Endothelial cell of umbilical vein (primary cell): Measurements from ENCODE around the gene SVIL. TPM values are rescaled to one million over a fixed set of nuclear protein-coding genes. Genes with fewer than 3 reads are reported as not detected.

Source experiments
- BruUV-seq: library from RNA; stranded (reverse); fragments of 400-500 nt; replicated peaks from 2 replicates; lab custom pipeline; 2021; lab: Mats Ljungman, UMichigan
- CTCF ChIA-PET: fragments of 300-600, 350-600 bp; sonication (Branson Sonifier 250); formaldehyde crosslinking; loops from one replicate; lab custom pipeline; 2021; ENCODE audit warnings: antibody characterized with exemption, inconsistent platforms; lab: Charles Lee
- POLR2A ChIA-PET: fragments of 300-600, 350-600 bp; sonication (Branson Sonifier 250); formaldehyde crosslinking; loops from one replicate; lab custom pipeline; 2021; ENCODE audit warnings: antibody characterized with exemption, inconsistent platforms; lab: Charles Lee
- DNase-seq: peaks from one replicate; pipeline ENCODE4 v3.0.0-alpha.2; 2011; ENCODE audit warnings: low read depth, low spot score
- FAIRE-seq: peaks from 2 replicates; lab custom pipeline; 2011; peaks lifted over from hg19 to GRCh38; lab: Jason Lieb, UNC
- H2AFZ ChIP-seq: 2 replicates; pipeline ENCODE4 v1.6.0; 2012; ENCODE audit warnings: low read depth, low read length, control low read depth, inconsistent platforms
- H3K27ac ChIP-seq: 2 replicates; pipeline ENCODE4 v1.5.1; 2011; ENCODE audit warnings: low read depth, mild to moderate bottlenecking, control low read depth, low read length, moderate library complexity; ENCODE audit not compliant: insufficient read depth
- H3K27me3 ChIP-seq, 2 experiments: 2 replicates each; pipeline versions ENCODE4 v1.6.0 to v1.6.1; 2011; ENCODE audit warnings: low read length in 2 of 2, mixed read lengths in 1 of 2; ENCODE audit not compliant: control insufficient read depth in 2 of 2, insufficient read depth in 2 of 2
- H3K36me3 ChIP-seq, 2 experiments: 2 replicates in 1 of 2; 3 replicates in 1 of 2; pipeline ENCODE4 v1.5.1; 2011; ENCODE audit warnings: low read length in 2 of 2, mild to moderate bottlenecking in 1 of 2, moderate library complexity in 1 of 2; ENCODE audit not compliant: control insufficient read depth in 2 of 2, insufficient read depth in 2 of 2; ENCODE audit errors: extremely low read depth in 1 of 2
- H3K4me1 ChIP-seq: 3 replicates; pipeline ENCODE4 v1.5.1; 2011; ENCODE audit warnings: mild to moderate bottlenecking, low read length; ENCODE audit not compliant: control insufficient read depth, insufficient read depth; ENCODE audit errors: extremely low read depth
- H3K4me2 ChIP-seq: 2 replicates; pipeline ENCODE4 v1.6.1; 2011; ENCODE audit warnings: low read length, control low read depth, mixed read lengths; ENCODE audit not compliant: insufficient read depth
- H3K4me3 ChIP-seq, 3 experiments: fragments of 200-600 bp in 1 of 3; sonication (generic), shearing (Covaris generic) in 1 of 3; replicated peaks in 1 of 3; 2 replicates each; pipeline ENCODE4 v1.5.1; 2011 to 2016; ENCODE audit warnings: control low read depth in 3 of 3, low read length in 3 of 3, mild to moderate bottlenecking in 2 of 3, inconsistent platforms in 1 of 3, low read depth in 1 of 3, moderate library complexity in 1 of 3; ENCODE audit not compliant: insufficient read depth in 1 of 3
- H3K79me2 ChIP-seq: 2 replicates; pipeline ENCODE4 v1.6.0; 2012; ENCODE audit warnings: low read length, inconsistent platforms; ENCODE audit not compliant: control insufficient read depth, insufficient read depth
- H3K9ac ChIP-seq: replicated peaks from 2 replicates; pipeline ENCODE3; 2011; ENCODE audit warnings: low read length, control low read depth; ENCODE audit not compliant: insufficient read depth; ENCODE audit errors: extremely low read depth
- H3K9me1 ChIP-seq: replicated peaks from 3 replicates; pipeline ENCODE4 v1.6.0; 2011; ENCODE audit warnings: mild to moderate bottlenecking, low read length; ENCODE audit not compliant: control insufficient read depth, insufficient read depth; ENCODE audit errors: extremely low read depth
- H3K9me3 ChIP-seq: replicated peaks from 2 replicates; pipeline ENCODE4 v1.5.1; 2012; ENCODE audit warnings: low read length, inconsistent platforms; ENCODE audit not compliant: control insufficient read depth, insufficient read depth
- H4K20me1 ChIP-seq: replicated peaks from 2 replicates; pipeline ENCODE3; 2011; ENCODE audit warnings: mild to moderate bottlenecking, low read length; ENCODE audit not compliant: control insufficient read depth, insufficient read depth; ENCODE audit errors: extremely low read depth
- CTCF ChIP-seq, 2 donors: IDR thresholded peaks; 1 replicate in 1 of 2; 2 replicates in 1 of 2; pipeline ENCODE4 v1.5.1; 2011; ENCODE audit warnings: low read length in 2 of 2, mild to moderate bottlenecking in 2 of 2, moderate library complexity in 2 of 2, control low read depth in 1 of 2, inconsistent platforms in 1 of 2, low read depth in 1 of 2; ENCODE audit not compliant: insufficient read depth in 1 of 2; ENCODE audit errors: extremely low read depth in 1 of 2
- EZH2 ChIP-seq: IDR thresholded peaks from 2 replicates; pipeline ENCODE4 v1.6.1; 2012; ENCODE audit warnings: borderline replicate concordance, low read depth, mild to moderate bottlenecking, moderate library complexity, low read length, inconsistent platforms; ENCODE audit not compliant: severe bottlenecking
- FOS ChIP-seq: IDR thresholded peaks from 2 replicates; pipeline ENCODE4 v1.6.1; 2011; ENCODE audit warnings: mild to moderate bottlenecking, low read length, moderate library complexity, borderline replicate concordance; ENCODE audit not compliant: insufficient read depth
- GATA2 ChIP-seq: IDR thresholded peaks from 2 replicates; pipeline ENCODE4 v1.7.0; 2011; ENCODE audit warnings: low read depth, mild to moderate bottlenecking, moderate library complexity, mixed read lengths, low read length; ENCODE audit not compliant: insufficient read length, insufficient read depth
- JUN ChIP-seq: IDR thresholded peaks from 2 replicates; pipeline ENCODE4 v1.6.1; 2011; ENCODE audit warnings: borderline replicate concordance, low read depth; ENCODE audit not compliant: insufficient read length, insufficient read depth
- MAX ChIP-seq: IDR thresholded peaks from 2 replicates; pipeline ENCODE4 v1.6.1; 2011; ENCODE audit not compliant: insufficient read depth, insufficient read length
- MYC ChIP-seq: IDR thresholded peaks from one replicate; pipeline ENCODE4 v1.6.1; 2011; ENCODE audit warnings: mild to moderate bottlenecking, low read depth, low read length
- POLR2A ChIP-seq: IDR thresholded peaks from 2 replicates; pipeline ENCODE4 v1.6.1; 2012; ENCODE audit warnings: low read depth, mild to moderate bottlenecking, control low read depth, low read length
- POLR2AphosphoS5 ChIP-seq: IDR thresholded peaks from 2 replicates; pipeline ENCODE4 v1.6.1; 2012; ENCODE audit warnings: low read depth, mild to moderate bottlenecking, control low read depth, low read length, moderate library complexity; ENCODE audit not compliant: insufficient read depth
- dilution Hi-C: fragments of 300-500 bp; cut with MboI; formaldehyde crosslinking; loops from one replicate; pipeline ENCODE4 v1.15.0; 2019; ENCODE audit warnings: low sequenced_read_pairs; ENCODE audit not compliant: extremely low pct_ligation_motif_present
- intact Hi-C: fragments of 100-400 bp; cut with micrococcal nuclease; formaldehyde crosslinking; loops from one replicate; pipeline ENCODE4 v1.10.0; 2022
- polyA plus RNA-seq, 4 experiments: library from polyadenylated mRNA; depleted of rRNA in 3 of 4; stranded (reverse) in 3 of 4; unstranded in 1 of 4; fragments of >200 nt; gene quantifications; 2 replicates each; pipeline versions ENCODE4 v1.2.1 to v1.2.3, GENCODE V29; 2011 to 2012; ENCODE audit warnings: missing spikeins in 1 of 4
- total RNA-seq: library from RNA; stranded (reverse); gene quantifications from 2 replicates; pipeline ENCODE4 v1.2.3, GENCODE V29; 2021

The SVIL gene
- total and polyA plus RNA-seq, 2 donors (not counting 3 experiments of a cell fraction or from before 2014, with no cell fraction given): 22.6 to 70.7 TPM

GRCh38 chr10:29530112-29530976 is 104.4 kb downstream of the SVIL start:
- H3K9me1 ChIP-seq: no peaks in the 10 kb centered on the region
- H3K4me1 ChIP-seq: no peaks in the 10 kb centered on the region
- H3K4me2 ChIP-seq: no peak overlapping the region
- H3K9ac ChIP-seq: no peak overlapping the region
- H3K79me2 ChIP-seq: no peaks in the 10 kb centered on the region
- DNase-seq (no peak), FAIRE-seq (no peak)
- peaks cover 0 to 22% of the 10 kb centered on the region in 2 experiments for H3K36me3 ChIP-seq
- no peak overlapping the region for H3K27ac ChIP-seq
- BruUV-seq: no TSS peak
- POLR2A ChIA-PET: no interaction called here
- H4K20me1 ChIP-seq: no peaks in the 10 kb centered on the region
- TF ChIP-seq CTCF (IDR thresholded peaks at IDR 0.05; ENCODE audit: extremely low read depth in 1 of 2, insufficient read depth in 1 of 2, low read depth in 1 of 2, low read length in 2 of 2) (no peak), POLR2A (no peak), FOS (no peak), POLR2AphosphoS5 (no peak), GATA2 (no peak), MAX (no peak), EZH2 (no peak), MYC (no peak), JUN (no peak)
- no peaks in the 10 kb centered on the region for H3K9me3 ChIP-seq
- dilution Hi-C loops (no loop called here), intact Hi-C loops (loop anchor here (5.0 kb wide), 1 partner anchor 703 kb away; no protein-coding TSS in a partner anchor)
- H3K4me3 ChIP-seq: no peak overlapping the region
- CTCF ChIA-PET: interaction anchor here (0.7 to 1.6 kb wide), 3 partner anchors 13 to 61 kb away, joined by 3 to 7 read pairs (median 6); no protein-coding TSS in a partner anchor
- H3K27me3 ChIP-seq: no peaks in the 10 kb centered on the region
- no peak overlapping the region for H2AFZ ChIP-seq
